Stromal cell of bone marrow (primary cell): ENCODE results near the gene CCDC141.
"Not testable (repeated sequence)": the region's sequence is repeated elsewhere in the genome, so short reads cannot be mapped to it uniquely, and the experiment has no call there.

Experiments
- DNase-seq: peaks from one replicate; pipeline ENCODE4 v3.0.0-alpha.2; 2012; ENCODE audit warnings: low read depth

CCDC141 gene

GRCh38 chr2:179036353-179036905 lies 13.5 kb downstream of the CCDC141 start:
- no peak for DNase-seq

DNA sequence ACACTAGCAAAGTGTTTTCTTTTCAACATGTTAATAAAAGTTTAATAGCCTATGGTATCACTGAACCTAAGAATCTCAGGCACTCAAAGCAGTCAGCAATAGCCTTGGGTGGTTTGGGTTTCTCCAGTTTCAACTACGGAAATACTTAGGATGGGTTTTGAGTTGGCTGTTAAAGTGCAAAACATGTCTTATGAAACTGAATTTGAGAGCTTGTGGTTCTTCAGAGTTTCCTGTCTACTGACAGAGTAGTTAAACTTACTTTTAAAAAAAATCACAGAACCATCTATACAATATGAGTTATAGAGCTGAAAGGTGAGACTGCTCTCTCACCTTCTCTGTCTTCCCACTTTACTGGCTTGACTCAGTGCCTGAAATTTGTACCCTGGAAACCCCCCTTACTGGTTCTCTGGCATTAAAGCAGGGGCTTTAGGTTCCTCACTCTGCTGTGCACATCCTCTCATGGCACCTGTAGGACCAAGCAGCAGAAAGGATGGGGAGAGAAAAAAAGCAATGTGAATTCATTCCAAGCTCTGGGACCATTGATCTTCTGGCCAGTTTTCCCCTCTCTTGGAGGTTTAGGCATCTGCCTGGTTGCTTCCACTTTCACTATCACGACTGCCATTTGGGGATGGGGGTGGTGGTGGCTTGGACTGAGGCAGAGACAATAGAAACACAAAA lies 18.1 kb downstream of the CCDC141 start:
- peak; percentile 36 for DNase-seq

- DNase-seq, result no peak
Observed at GRCh38 chr2:179024445-179024844, 25.5 kb downstream of the CCDC141 start.

DNA sequence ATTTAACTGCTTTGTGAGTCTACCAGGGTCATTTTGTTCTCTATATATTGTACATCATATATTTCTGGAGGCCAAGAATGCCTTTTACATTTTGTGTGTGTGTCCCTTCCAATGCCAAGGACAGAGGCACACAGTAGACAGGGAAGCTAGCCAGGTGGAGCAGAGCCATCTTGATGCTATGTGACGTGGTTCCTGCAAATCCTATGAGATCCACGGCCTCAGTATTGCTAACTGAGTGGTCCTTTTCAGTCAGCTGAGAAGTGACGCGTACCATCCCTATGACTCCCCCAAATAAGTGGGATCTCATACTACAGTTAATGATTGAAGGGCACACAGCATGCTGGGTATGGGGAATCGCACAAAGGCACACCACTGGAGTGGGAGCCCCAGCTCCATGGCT lies 27.3 kb downstream of the CCDC141 start:
- no peak for DNase-seq

DNA sequence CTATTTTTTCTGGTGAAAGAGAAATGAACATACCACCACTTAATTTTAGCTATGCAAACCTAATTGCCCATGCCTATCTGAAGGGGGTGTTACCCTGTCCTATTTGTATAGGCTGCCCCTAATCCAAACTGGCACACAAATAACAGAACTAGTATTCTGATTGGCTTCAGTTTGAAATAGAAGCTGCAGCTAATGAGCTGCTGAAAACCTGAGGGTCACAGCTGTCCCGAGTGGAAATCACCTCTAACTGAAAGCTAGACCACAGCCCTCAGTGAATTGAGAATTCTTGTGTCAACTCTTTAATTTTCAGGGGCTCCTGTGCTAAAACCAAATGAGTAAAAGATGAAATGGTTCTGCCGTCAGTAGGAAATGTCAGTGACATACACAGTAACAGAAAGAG lies 28.7 kb downstream of the CCDC141 start:
- DNase-seq, result no peak

GRCh38 chr2:179020156-179020750 lies 29.7 kb downstream of the CCDC141 start:
- no peak for DNase-seq

- DNase-seq, result no peak
Observed at GRCh38 chr2:179019260-179019659, 30.7 kb downstream of the CCDC141 start.

GRCh38 chr2:179017773-179018357 lies 32.1 kb downstream of the CCDC141 start:
- DNase-seq, result no peak

DNA sequence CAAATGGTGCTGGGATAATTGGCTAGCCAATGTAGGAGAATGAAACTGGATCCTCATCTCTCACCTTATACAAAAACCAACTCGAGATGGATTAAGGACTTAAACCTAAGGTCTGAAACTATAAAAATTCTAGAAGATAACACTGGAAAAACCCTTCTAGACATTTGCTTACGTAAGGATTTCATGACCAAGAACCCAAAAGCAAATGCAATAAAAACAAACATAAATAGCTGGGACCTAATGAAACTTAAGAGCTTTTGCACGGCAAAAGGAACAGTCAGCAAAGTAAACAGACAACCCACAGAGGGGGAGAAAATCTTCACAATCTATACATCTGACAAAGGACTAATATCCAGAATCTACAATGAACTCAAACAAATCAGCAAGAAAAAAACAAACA lies 35.7 kb downstream of the CCDC141 start:
- not testable (repeated sequence) for DNase-seq

- DNase-seq, result no peak
Observed at GRCh38 chr2:179005976-179006375, 44.0 kb downstream of the CCDC141 start.

- no peak for DNase-seq
Observed at GRCh38 chr2:178999476-178999875, 50.5 kb downstream of the CCDC141 start.

DNA sequence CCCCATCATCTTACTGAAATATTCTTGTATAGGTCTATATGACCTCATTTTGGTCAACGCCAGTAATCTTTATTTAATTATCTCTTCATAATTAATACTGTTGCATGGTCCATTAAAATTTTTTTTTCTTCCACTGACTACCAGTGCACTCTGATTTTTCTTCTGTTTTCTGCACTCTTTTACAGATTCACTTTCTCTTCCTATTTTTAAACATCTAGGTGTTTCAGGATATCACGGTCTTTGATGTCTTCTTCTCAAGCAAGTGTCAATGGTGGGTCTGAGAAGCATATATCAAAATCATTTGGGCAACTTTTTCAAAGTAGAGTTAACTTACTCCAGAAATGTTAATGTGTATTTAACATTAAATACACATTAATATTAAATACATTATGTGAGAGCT lies 51.4 kb downstream of the CCDC141 start:
- DNase-seq, result no peak

GRCh38 chr2:178997477-178997876 lies 52.5 kb downstream of the CCDC141 start:
- DNase-seq, result no peak

GRCh38 chr2:178997067-178997466 lies 52.9 kb downstream of the CCDC141 start:
- DNase-seq, result no peak

- no peak for DNase-seq
Observed at GRCh38 chr2:178994264-178994663, 55.7 kb downstream of the CCDC141 start.

DNA sequence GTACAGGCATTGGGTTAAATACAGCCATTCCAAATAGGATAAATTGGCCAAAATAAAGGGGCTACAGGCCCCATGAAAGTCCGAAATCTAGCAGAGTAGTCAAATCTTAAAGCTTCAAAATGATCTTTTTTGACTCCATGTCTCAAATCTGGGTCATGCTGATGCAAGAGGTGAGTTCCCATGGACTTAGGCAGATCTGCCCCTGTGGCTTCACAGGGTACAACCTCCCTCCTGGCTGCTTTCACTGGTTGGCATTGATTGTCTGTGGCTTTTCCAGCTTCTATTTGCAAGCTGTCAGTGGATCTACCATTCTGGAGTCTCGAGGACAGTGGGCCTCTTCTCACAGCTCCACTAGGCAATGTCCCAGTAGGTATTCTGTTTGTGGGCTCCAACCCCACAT lies 56.1 kb downstream of the CCDC141 start:
- no peak for DNase-seq

- peak; percentile 1 for DNase-seq
Observed at GRCh38 chr2:178992719-178993118, 57.2 kb downstream of the CCDC141 start.

DNA sequence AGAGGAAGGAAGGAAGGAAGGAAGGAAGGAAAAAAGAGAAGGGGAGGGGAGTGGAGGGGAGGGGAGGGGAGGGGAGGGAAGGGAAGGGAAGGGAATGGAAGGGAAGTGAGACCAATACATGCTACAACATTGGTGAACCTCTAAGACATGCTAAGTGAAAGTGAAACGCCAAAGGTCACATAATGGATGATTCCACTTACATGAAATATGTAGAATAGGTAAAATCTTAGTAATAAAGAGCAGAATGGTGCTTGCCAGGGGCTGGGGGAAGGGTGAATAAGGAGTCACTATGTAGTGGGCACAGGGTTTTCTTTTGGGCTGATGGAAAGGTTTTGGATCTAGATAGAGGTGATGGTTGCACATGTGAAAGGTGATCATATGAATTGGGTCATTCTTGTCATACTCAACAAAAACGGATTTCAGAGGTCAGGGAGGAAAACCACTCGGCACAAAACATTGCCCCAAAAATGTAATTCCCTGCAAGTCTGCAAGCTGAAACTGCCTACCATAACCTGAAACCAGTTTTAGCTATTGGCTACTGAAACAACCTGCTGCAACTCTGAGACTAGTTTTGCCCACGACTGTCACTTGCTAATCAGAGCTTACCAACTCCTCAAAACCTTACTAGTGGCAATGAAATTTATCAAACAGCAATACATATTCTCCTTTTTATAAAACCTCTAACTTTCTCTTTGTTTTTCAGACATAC lies 59.2 kb downstream of the CCDC141 start:
- DNase-seq, result no peak

DNA sequence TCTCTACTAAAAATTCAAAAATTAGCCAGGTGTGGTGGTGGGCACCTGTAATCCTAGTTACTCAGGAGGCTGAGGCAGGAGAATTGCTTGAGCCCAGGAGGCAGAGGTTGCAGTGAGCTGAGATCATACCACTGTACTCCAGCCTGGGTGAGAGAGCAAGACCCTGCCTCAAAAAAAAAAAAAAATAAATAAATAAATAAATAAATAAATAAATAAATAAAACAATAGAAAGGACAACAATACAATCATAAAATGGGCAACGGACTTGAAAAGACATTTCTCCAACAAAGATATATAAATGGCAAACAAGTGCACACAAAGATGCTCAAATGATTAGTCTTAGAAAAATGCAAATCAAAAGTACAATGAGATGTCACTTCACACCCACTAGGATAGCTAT lies 60.5 kb downstream of the CCDC141 start:
- DNase-seq, result not testable (repeated sequence)

- not testable (repeated sequence) for DNase-seq
Observed at GRCh38 chr2:178982652-178983051, 67.3 kb downstream of the CCDC141 start.

GRCh38 chr2:178980815-178981214 lies 69.1 kb downstream of the CCDC141 start:
- no peak for DNase-seq

DNA sequence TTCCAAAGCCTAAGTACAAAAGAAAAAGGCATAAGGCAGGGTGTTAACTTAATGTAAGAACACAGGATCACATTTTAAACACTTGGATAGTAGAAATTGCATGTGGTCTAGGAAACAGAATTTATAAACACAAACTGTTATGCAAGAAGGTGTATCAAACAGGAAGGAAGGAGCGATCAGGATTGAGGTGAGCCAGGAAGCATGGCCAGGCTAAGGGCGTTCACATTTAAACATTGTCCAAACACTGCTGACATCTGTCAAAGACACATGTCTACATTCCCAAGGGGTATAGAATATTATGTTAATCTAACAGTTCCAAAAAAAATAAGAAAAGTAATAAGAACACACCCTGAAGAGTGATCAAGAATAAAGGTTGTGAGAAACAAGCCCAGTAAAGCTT lies 71.3 kb downstream of the CCDC141 start:
- DNase-seq, result no peak

DNA sequence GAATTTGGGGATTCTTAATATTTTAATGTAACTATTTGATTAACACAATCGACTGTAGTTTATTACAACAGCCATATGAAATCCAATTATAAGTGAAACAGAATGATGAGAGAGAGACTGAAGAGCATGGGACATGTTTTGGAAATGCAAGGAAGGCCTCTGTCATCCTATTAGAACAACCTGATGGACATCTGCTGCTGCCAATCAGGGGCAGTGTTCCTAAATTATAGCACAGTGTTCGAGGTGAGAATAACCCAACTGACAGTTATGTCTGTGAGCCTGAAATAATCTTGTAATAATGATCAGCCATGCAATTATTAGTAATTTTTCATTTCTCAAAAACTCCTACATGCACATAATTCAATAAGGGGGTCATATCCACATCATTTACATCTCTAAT lies 73.6 kb downstream of the CCDC141 start:
- no peak for DNase-seq
